ENCODE results near the gene CAPN13.

Gene CAPN13

DNA sequence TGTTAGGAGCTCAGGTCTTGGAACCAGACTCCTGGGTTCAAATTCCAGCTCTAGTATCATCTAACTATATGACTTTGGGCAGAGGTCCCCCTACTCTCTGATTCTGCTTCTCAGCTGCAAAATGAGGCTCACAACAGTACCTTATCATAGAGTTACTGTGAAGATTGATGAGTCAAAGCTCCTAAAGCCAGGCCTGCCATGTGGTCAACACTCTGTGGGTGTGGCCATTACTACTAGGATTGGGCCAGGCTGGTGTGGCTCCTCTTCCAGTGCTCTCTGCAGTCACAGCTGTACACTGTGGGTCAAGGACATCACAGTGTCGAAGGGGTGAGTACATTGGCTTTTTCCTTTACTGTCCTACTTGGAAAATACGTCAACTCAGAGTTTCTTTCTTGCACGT is 22.6 kb downstream of the CAPN13 start:
- no peak for DNase-seq

GRCh38 chr2:30781961-30782533 is 25.2 kb downstream of the CAPN13 start:
- DNase-seq, result no peak

GRCh38 chr2:30781451-30781850 is 25.8 kb downstream of the CAPN13 start:
- no peak for DNase-seq

DNA sequence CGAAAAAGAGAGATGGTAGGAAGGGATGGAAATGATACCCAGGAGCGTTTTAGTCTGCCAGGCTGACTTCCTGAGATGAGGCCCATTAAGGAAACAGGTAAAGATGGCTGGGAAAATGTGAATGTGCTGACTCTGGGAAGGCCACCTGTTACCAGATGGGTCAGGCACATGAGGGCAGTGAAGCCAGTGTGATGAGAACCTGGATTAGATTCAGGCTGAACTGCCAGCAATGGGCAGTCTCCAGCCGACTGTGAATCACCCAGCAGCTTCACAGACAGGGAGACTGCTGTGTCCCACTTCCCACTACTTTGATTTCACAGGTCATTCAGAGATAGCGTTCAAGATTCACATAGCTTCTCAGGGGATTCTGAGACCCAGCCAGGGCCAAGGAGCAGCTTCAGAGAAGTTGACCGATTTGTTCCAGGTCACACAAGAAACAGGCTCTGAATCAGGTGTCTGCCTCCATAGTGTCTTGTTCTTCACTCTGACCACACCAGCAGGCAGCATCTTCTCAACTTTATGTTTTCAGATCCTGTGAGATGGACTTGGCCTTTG is 26.4 kb downstream of the CAPN13 start:
- no peak for DNase-seq

GRCh38 chr2:30778611-30779010 is 28.6 kb downstream of the CAPN13 start:
- no peak for DNase-seq

DNA sequence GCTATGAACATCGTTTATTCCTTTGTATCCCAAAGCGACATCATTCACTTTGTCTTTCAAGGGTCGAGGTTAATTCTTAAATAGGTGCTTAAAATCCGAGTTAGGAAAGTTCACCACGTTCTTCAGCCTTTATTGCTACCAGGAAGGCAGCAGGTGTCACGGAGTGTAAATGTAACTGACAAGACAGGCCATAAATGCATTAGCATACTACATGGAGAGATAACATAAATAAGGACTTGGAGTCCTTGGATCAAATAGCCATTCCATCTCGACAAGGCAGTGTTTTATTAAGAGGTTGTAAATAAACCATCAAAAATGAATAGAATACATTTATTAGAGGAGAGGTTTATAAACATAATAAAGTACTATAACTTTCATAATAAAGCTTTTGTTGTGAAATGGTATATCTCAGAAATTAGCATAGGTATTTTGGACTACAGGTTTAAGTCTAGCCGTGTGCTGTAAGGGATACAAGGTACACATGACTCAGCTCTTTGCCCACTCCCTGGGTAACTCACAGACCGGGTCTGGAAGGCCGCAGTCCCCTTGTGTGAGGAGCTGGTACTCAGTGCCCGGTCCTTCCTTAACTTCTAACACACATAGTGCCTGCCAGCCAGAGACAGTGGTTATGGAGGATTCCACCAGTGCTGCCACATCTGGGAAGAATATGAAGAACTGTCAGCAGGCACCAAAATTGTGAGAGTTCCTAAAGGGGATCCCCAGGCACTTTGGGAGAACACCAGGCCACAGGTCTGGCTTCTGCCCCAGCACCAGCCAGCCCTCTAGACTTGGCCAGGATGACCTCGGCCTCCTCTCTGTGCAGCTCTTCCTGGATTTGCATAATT is 29.4 kb downstream of the CAPN13 start:
- DNase-seq, result no peak

DNA sequence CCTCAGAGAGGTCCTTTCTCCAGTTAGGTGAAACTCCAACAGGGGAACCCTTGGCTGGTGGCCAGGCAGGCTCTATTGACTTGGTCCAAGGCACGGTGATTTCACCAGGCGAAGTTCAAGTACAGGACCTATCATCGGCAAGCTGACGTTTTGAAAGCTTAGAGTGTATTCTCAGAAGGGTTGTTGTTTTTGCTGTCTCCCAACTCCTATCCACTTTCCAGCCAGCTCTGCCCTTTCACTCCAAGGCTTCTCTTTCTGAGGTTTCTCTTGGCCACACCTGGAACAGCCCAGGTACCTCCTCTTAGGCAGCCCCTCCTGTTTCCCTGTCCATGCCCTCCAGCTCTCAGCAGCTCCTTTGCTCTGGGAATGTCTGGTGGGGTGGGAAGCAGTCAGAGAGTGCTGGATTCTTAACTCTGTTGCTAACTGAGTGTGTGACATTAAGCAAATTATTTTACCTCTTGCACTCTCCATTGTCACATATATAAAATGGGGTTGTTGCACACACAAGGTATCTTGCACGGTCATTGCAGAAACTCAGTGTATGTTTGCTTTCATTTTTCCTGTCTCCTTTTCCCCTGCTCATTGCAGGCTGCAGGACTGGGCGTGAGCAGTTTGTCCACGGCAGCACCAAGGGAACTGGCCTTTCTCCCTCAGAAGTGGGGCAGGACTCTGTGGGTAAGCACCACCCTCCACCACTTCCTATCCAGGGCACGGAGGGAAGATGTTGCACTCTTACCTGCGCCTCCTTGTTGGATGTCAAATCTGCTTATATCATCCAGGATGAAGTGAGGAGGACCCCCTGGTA is 30.2 kb downstream of the CAPN13 start:
- no peak for DNase-seq

DNA sequence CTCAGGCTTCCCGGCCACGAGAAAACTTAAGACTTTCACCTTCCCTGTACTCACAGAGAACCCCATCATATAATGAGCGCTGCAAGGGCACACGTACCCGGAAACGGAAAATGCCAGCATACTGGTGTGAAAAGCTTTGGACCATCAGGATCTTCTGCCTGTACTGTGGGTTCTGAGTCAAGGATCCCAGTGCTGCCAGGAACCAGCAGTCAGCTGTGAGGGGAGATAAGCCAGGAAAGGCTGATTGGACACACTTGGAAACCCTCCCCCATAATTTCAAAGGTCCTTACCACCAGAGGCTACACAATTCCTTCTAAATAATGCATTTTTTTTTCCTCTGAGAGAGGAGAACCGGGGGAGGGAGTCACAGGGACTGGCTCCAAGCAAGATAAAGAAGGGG is 31.4 kb downstream of the CAPN13 start:
- DNase-seq, result no peak

- no peak for DNase-seq
Measured at GRCh38 chr2:30772021-30772705, 35.1 kb downstream of the CAPN13 start.

DNA sequence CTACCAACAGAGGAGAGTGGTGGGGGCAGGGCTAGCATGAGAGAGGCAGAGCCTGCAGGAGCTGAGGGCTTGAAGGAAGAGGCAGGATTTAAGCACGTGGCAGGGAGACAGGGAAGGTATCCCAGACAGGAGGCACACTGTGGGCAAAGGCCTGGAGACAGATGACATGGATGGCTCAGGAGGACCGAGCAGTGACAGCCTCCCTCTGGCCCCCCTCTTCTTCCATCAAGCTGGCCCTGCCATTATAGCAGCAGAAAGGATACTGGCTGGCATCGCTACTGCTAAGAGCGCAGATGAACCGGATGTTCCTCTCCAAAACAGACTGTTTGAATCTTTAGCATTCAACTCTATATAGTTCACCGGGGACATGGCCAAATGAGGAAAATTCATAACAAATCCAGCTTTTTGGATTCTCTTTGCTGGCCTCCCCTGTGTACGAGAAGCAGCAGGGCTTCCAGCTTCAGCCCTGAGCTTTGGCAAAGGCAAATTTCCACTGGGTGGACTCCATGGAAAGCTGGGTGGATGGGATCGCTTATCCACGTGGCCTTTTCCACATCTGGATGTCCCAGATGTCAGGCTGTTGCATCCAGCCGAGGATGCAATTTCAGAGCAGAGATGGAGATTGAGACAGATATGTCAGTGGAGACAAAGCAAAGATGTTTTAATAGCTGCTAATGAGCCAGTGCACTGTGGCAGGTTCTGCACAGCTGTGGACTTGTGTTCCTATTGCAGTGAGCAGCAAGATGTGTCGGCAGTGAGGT is 36.2 kb downstream of the CAPN13 start:
- DNase-seq, result no peak

DNA sequence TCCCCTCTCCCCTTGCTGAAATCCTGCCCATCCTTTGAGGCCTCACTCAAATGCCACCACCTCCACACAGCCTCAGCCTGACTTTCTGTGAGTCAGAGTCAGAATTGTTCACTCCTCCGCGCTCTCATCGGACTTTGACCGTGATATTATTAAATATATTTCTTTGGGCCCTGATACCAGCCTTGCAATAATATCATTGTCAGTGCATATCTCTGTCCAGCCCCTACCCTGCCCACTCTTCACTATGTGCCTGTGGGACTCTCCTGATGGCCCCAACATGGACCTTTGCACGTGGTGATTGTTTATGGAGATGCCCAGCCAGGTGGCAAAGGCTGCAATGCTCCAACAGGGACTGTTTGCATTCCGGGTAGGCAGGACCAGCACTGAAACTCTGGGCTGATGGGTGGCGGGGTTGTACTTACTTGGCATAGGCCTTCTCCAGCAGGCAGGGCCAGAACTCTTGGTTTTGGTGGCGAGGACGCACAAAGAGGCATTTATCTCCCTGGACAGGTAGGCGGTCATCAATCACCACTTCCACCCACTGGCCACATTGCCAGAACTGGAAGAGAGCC is 37.3 kb downstream of the CAPN13 start:
- no peak for DNase-seq

- DNase-seq, result no peak
Measured at GRCh38 chr2:30769481-30769780, 37.8 kb downstream of the CAPN13 start.

GRCh38 chr2:30768708-30769480 is 38.4 kb downstream of the CAPN13 start:
- no peak for DNase-seq

- no peak for DNase-seq
Measured at GRCh38 chr2:30768036-30768686, 39.1 kb downstream of the CAPN13 start.

DNA sequence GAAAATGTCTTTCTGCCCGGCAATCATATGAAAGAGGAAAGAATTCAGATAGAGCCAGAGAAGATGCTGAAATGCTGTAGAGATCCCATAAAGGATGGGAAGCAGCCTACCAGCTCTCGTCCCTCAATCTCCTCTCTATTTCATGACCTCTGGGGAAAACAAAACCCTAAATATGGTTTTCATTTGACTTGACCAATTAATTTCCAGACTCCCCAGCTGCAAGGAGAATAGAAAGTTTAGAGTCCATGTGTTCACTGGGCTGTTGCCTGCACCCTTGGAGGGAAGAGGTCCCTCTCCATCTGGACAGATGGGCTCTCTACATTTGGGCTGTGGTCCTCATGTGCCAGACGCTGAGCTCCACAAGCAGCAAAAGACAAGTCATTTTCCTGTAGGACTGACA is 40.6 kb downstream of the CAPN13 start:
- no peak for DNase-seq

- DNase-seq, result no peak
Measured at GRCh38 chr2:30765876-30766470, 41.3 kb downstream of the CAPN13 start.

DNA sequence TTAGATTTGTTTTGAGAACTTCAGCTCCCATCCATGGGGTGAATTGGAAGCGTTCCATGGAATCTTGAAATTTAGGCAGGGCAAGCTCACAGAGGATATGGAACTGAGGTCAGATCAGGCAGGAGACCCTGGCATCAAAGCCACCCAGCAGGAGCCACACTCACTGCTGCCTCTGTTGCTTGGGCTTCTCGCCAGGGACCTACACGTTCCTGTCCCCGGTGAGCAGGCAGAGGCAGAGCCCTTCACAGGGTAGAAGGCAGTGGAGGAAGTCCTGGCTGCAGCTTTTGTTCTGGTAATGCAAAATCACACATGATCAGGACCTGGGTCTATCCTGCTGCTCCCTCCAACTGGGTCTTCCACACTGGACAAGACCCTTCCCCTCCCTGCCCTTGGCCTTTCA is 42.1 kb downstream of the CAPN13 start:
- no peak for DNase-seq

DNA sequence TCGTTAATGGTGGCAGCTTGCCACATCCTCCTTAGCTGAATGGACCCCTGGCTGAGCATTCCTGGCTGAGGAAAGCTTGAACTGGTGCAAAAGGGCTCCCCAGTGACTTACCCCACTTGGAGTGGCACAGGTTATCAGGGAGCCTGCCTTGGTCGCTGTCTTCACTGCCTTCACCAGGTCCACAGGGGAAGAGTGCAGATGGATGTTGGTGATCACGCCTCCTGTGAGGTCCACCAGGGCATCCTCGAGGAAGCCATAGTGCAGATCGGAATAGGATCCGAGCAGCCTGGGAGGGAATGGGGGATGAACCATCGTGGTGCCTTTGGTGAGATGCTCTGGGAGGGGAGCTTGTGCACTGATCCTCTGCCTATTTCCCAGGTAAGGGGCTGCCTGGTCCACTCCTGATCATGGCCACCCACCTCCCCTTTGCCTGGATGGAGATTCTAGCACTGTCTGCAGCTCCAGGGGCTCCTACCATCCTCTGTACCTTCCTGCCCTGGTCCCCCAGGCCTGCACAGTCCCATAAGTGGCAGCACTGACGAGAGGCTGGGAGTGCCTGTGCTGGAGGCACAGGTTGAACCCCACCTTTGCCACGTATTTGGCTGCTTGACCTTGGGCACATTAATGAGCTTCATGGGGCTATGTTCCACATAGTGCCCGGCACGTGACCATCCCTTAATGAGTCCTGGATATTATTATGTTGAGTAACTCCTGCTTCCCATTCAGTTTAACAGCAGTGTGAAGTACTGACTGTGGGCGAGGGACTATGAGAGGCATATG is 43.0 kb downstream of the CAPN13 start:
- no peak for DNase-seq

DNA sequence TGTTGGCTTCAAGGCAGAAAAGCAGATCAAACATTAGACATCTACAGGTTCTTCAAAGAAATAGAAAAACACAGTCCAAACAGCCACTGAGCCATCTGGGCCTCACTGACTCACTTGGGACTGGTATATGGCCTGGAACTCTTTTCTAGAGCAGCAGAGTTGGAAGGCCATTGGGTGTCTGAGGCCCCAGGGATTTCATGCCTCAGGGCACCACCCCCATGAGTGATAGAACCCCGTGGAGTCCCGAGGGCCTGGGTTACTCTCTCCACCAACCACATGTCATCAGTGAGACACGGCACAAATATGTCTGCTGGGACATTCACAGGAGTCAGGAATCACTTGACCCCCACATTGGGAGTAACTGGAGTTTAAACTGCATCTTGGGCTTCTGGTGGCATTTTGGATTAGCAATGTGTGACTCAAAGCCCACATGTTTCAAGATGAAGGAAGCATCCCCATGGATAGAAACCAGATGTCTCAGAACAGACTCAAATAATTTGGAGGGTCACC is 44.0 kb downstream of the CAPN13 start:
- DNase-seq, result no peak
